ENCODE results near the gene ANGPTL1. TPM values are rescaled to one million over a fixed set of nuclear protein-coding genes. Genes with fewer than 3 reads are reported as not detected.
"Not testable (repeated sequence)": the region's sequence is repeated elsewhere in the genome, so short reads cannot be mapped to it uniquely, and the experiment has no call there.

Gene ANGPTL1
- polyA plus RNA-seq, 1 donor = 11.0 TPM

GRCh38 chr1:178869119-178869697 lies 1.7 kb downstream of the ANGPTL1 start:
- H3K4me1 ChIP-seq (ENCODE audit: control insufficient read depth, insufficient read depth, low read length) = peaks cover 7% of the 10 kb centered on the region
- peak overlapping the region; percentile 0 for H3K4me3 ChIP-seq (ENCODE audit: low read length)
- H3K27ac ChIP-seq (ENCODE audit: low read length) = no peak overlapping the region
- peaks cover 8% of the 10 kb centered on the region for H3K36me3 ChIP-seq (ENCODE audit: control insufficient read depth, insufficient read depth, low read length)
- peak in 1 of 2 donors; percentile 7 for DNase-seq
- WGBS (ENCODE audit: insufficient coverage, low lambda C conversion rate) = 100% methylated on average over 2 of the region's 3 CpGs
- H3K9me3 ChIP-seq (ENCODE audit: control insufficient read depth, low read depth, low read length) = no peaks in the 10 kb centered on the region
- no peaks in the 10 kb centered on the region for H3K27me3 ChIP-seq (ENCODE audit: control insufficient read depth, insufficient read depth, low read length)

- H3K27ac ChIP-seq (ENCODE audit: low read length) = no peak overlapping the region
Measured at GRCh38 chr1:178868706-178869105, 2.2 kb downstream of the ANGPTL1 start.

GRCh38 chr1:178867670-178868069 lies 3.2 kb downstream of the ANGPTL1 start:
- peaks cover 7% of the 10 kb centered on the region for H3K4me1 ChIP-seq (ENCODE audit: control insufficient read depth, insufficient read depth, low read length)
- H3K4me3 ChIP-seq (ENCODE audit: low read length) = no peak overlapping the region
- DNase-seq = peak; percentile 33 to 80
- no peaks in the 10 kb centered on the region for H3K27me3 ChIP-seq (ENCODE audit: control insufficient read depth, insufficient read depth, low read length)
- H3K36me3 ChIP-seq (ENCODE audit: control insufficient read depth, insufficient read depth, low read length) = peaks cover 8% of the 10 kb centered on the region
- 30% methylated on average over 4 of the region's 5 CpGs for WGBS (ENCODE audit: insufficient coverage, low lambda C conversion rate)
- H3K27ac ChIP-seq (ENCODE audit: low read length) = no peak overlapping the region
- H3K9me3 ChIP-seq (ENCODE audit: control insufficient read depth, low read depth, low read length) = no peaks in the 10 kb centered on the region

More at GRCh38 chr1:178868706-178869105, 2.2 kb downstream of the ANGPTL1 start:
- H3K4me3 ChIP-seq (ENCODE audit: low read length) = no peak overlapping the region
- peaks cover 7% of the 10 kb centered on the region for H3K4me1 ChIP-seq (ENCODE audit: control insufficient read depth, insufficient read depth, low read length)
- H3K27me3 ChIP-seq (ENCODE audit: control insufficient read depth, insufficient read depth, low read length) = no peaks in the 10 kb centered on the region
- no peak for DNase-seq
- H3K36me3 ChIP-seq (ENCODE audit: control insufficient read depth, insufficient read depth, low read length) = peaks cover 8% of the 10 kb centered on the region
- WGBS (ENCODE audit: insufficient coverage, low lambda C conversion rate) = 57% methylated on average over 1 of the region's 1 CpG
- no peaks in the 10 kb centered on the region for H3K9me3 ChIP-seq (ENCODE audit: control insufficient read depth, low read depth, low read length)

GRCh38 chr1:178864326-178864725 lies 6.6 kb downstream of the ANGPTL1 start:
- H3K27ac ChIP-seq (ENCODE audit: low read length) = no peak overlapping the region
- H3K36me3 ChIP-seq (ENCODE audit: control insufficient read depth, insufficient read depth, low read length) = peaks cover 8% of the 10 kb centered on the region
- 100% methylated on average over 1 of the region's 6 CpGs for WGBS (ENCODE audit: insufficient coverage, low lambda C conversion rate)
- H3K4me1 ChIP-seq (ENCODE audit: control insufficient read depth, insufficient read depth, low read length) = peaks cover 5% of the 10 kb centered on the region
- H3K4me3 ChIP-seq (ENCODE audit: low read length) = no peak overlapping the region
- H3K9me3 ChIP-seq (ENCODE audit: control insufficient read depth, low read depth, low read length) = no peaks in the 10 kb centered on the region
- no peak for DNase-seq
- no peaks in the 10 kb centered on the region for H3K27me3 ChIP-seq (ENCODE audit: control insufficient read depth, insufficient read depth, low read length)

GRCh38 chr1:178862864-178863263 lies 8.0 kb downstream of the ANGPTL1 start:
- no peaks in the 10 kb centered on the region for H3K27me3 ChIP-seq (ENCODE audit: control insufficient read depth, insufficient read depth, low read length)
- H3K4me1 ChIP-seq (ENCODE audit: control insufficient read depth, insufficient read depth, low read length) = peaks cover 5% of the 10 kb centered on the region
- no peaks in the 10 kb centered on the region for H3K9me3 ChIP-seq (ENCODE audit: control insufficient read depth, low read depth, low read length)
- no peak for DNase-seq
- no peak overlapping the region for H3K4me3 ChIP-seq (ENCODE audit: low read length)
- H3K27ac ChIP-seq (ENCODE audit: low read length) = no peak overlapping the region
- peaks cover 8% of the 10 kb centered on the region for H3K36me3 ChIP-seq (ENCODE audit: control insufficient read depth, insufficient read depth, low read length)

- no peak overlapping the region for H3K27ac ChIP-seq (ENCODE audit: low read length)
- DNase-seq = no peak
- H3K36me3 ChIP-seq (ENCODE audit: control insufficient read depth, insufficient read depth, low read length) = peaks cover 8% of the 10 kb centered on the region
- H3K4me1 ChIP-seq (ENCODE audit: control insufficient read depth, insufficient read depth, low read length) = peaks cover 3% of the 10 kb centered on the region
- H3K4me3 ChIP-seq (ENCODE audit: low read length) = no peak overlapping the region
- WGBS (ENCODE audit: insufficient coverage, low lambda C conversion rate) = 83% methylated on average over 1 of the region's 3 CpGs
- no peaks in the 10 kb centered on the region for H3K27me3 ChIP-seq (ENCODE audit: control insufficient read depth, insufficient read depth, low read length)
- H3K9me3 ChIP-seq (ENCODE audit: control insufficient read depth, low read depth, low read length) = no peaks in the 10 kb centered on the region
Measured at GRCh38 chr1:178862416-178862815, 8.5 kb downstream of the ANGPTL1 start.

- no peaks in the 10 kb centered on the region for H3K9me3 ChIP-seq (ENCODE audit: control insufficient read depth, low read depth, low read length)
- no peaks in the 10 kb centered on the region for H3K36me3 ChIP-seq (ENCODE audit: control insufficient read depth, insufficient read depth, low read length)
- no peak for DNase-seq
- no peaks in the 10 kb centered on the region for H3K4me1 ChIP-seq (ENCODE audit: control insufficient read depth, insufficient read depth, low read length)
- H3K27ac ChIP-seq (ENCODE audit: low read length) = no peak overlapping the region
- no peak overlapping the region for H3K4me3 ChIP-seq (ENCODE audit: low read length)
- WGBS (ENCODE audit: insufficient coverage, low lambda C conversion rate) = 100% methylated on average over 1 of the region's 2 CpGs
- H3K27me3 ChIP-seq (ENCODE audit: control insufficient read depth, insufficient read depth, low read length) = no peaks in the 10 kb centered on the region
Measured at GRCh38 chr1:178857126-178857525, 13.8 kb downstream of the ANGPTL1 start.

- no peaks in the 10 kb centered on the region for H3K36me3 ChIP-seq (ENCODE audit: control insufficient read depth, insufficient read depth, low read length)
- no CpG with 5 or more reads among the region's 2 CpGs for WGBS (ENCODE audit: insufficient coverage, low lambda C conversion rate)
- H3K27ac ChIP-seq (ENCODE audit: low read length) = no peak overlapping the region
- no peaks in the 10 kb centered on the region for H3K27me3 ChIP-seq (ENCODE audit: control insufficient read depth, insufficient read depth, low read length)
- H3K4me1 ChIP-seq (ENCODE audit: control insufficient read depth, insufficient read depth, low read length) = no peaks in the 10 kb centered on the region
- no peaks in the 10 kb centered on the region for H3K9me3 ChIP-seq (ENCODE audit: control insufficient read depth, low read depth, low read length)
- DNase-seq = no peak
- no peak overlapping the region for H3K4me3 ChIP-seq (ENCODE audit: low read length)
Measured at GRCh38 chr1:178849918-178850317, 21.0 kb downstream of the ANGPTL1 start.

- no CpG with 5 or more reads among the region's 1 CpG for WGBS (ENCODE audit: insufficient coverage, low lambda C conversion rate)
- H3K27ac ChIP-seq (ENCODE audit: low read length); DNase-seq: not testable (repeated sequence)
Measured at GRCh38 chr1:178847919-178848318, 23.0 kb downstream of the ANGPTL1 start.

GRCh38 chr1:178847396-178847849 lies 23.5 kb downstream of the ANGPTL1 start:
- WGBS (ENCODE audit: insufficient coverage, low lambda C conversion rate) = 67% methylated on average over 1 of the region's 2 CpGs

More at GRCh38 chr1:178847919-178848318, 23.0 kb downstream of the ANGPTL1 start:
- not testable (repeated sequence) for H3K4me3 ChIP-seq (ENCODE audit: low read length); H3K4me1 ChIP-seq (ENCODE audit: control insufficient read depth, insufficient read depth, low read length); H3K9me3 ChIP-seq (ENCODE audit: control insufficient read depth, low read depth, low read length); H3K27me3 ChIP-seq (ENCODE audit: control insufficient read depth, insufficient read depth, low read length); H3K36me3 ChIP-seq (ENCODE audit: control insufficient read depth, insufficient read depth, low read length)

GRCh38 chr1:178846306-178846705 lies 24.6 kb downstream of the ANGPTL1 start:
- Histone ChIP-seq H3K9me3 (ENCODE audit: control insufficient read depth, low read depth, low read length) (no peaks in the 10 kb centered on the region), H3K4me3 (ENCODE audit: low read length) (no peak overlapping the region), H3K4me1 (ENCODE audit: control insufficient read depth, insufficient read depth, low read length) (no peaks in the 10 kb centered on the region), H3K27ac (ENCODE audit: low read length) (no peak overlapping the region), H3K36me3 (ENCODE audit: control insufficient read depth, insufficient read depth, low read length) (no peaks in the 10 kb centered on the region), H3K27me3 (ENCODE audit: control insufficient read depth, insufficient read depth, low read length) (no peaks in the 10 kb centered on the region)
- DNase-seq = no peak

More at GRCh38 chr1:178847396-178847849, 23.5 kb downstream of the ANGPTL1 start:
- Histone ChIP-seq H3K27me3 (ENCODE audit: control insufficient read depth, insufficient read depth, low read length) (no peaks in the 10 kb centered on the region), H3K4me1 (ENCODE audit: control insufficient read depth, insufficient read depth, low read length) (no peaks in the 10 kb centered on the region), H3K4me3 (ENCODE audit: low read length) (no peak overlapping the region), H3K27ac (ENCODE audit: low read length) (no peak overlapping the region), H3K9me3 (ENCODE audit: control insufficient read depth, low read depth, low read length) (no peaks in the 10 kb centered on the region), H3K36me3 (ENCODE audit: control insufficient read depth, insufficient read depth, low read length) (no peaks in the 10 kb centered on the region)
- DNase-seq = peak in 1 of 2 donors; percentile 5
